ENCODE results near the gene IL27RA.

IL27RA gene

GRCh38 chr19:14089662-14090508 lies 58.3 kb downstream of the IL27RA start:
- Histone ChIP-seq H3K36me3 (peaks cover 11% of the 10 kb centered on the region), H3K4me1 (no peaks in the 10 kb centered on the region), H3K9me3 (peaks cover 6% of the 10 kb centered on the region), H3K27me3 (no peaks in the 10 kb centered on the region), H3K4me3 (ENCODE audit: low read depth, low read length) (peak overlapping the region; percentile 63)
- TF ChIP-seq CTCF (IDR thresholded peaks at IDR 0.05; ENCODE audit: low read depth, low read length): no peak
- peak; percentile 74 for DNase-seq

- no peak for TF ChIP-seq CTCF (IDR thresholded peaks at IDR 0.05; ENCODE audit: low read depth, low read length)
- H3K4me1 ChIP-seq: no peaks in the 10 kb centered on the region
- peaks cover 11% of the 10 kb centered on the region for H3K36me3 ChIP-seq
Observed at GRCh38 chr19:14090509-14091080, 59.0 kb downstream of the IL27RA start, which contains the start of gene SAMD1. SAMD1 (minus strand) TSS chr19:14090751.

GRCh38 chr19:14091081-14091812 lies 59.7 kb downstream of the IL27RA start:
- no peaks in the 10 kb centered on the region for H3K4me1 ChIP-seq
- TF ChIP-seq CTCF (IDR thresholded peaks at IDR 0.05; ENCODE audit: low read depth, low read length): peak; percentile 31
- peak; percentile 63 for DNase-seq
- no peaks in the 10 kb centered on the region for H3K27me3 ChIP-seq
- peaks cover 6% of the 10 kb centered on the region for H3K9me3 ChIP-seq
- peaks cover 11% of the 10 kb centered on the region for H3K36me3 ChIP-seq
- H3K4me3 ChIP-seq (ENCODE audit: low read depth, low read length): peak overlapping the region; percentile 69

More at GRCh38 chr19:14090509-14091080, 59.0 kb downstream of the IL27RA start, which contains the start of gene SAMD1:
- peak; percentile 92 for DNase-seq
- Histone ChIP-seq H3K4me3 (ENCODE audit: low read depth, low read length) (peak within 1 kb of the TSS; percentile 69), H3K9me3 (peaks cover 6% of the 10 kb centered on the region), H3K27me3 (no peaks in the 10 kb centered on the region)

GRCh38 chr19:14091813-14092462 lies 60.4 kb downstream of the IL27RA start:
- Histone ChIP-seq H3K9me3 (peaks cover 6% of the 10 kb centered on the region), H3K4me3 (ENCODE audit: low read depth, low read length) (peak overlapping the region; percentile 69), H3K36me3 (peaks cover 15% of the 10 kb centered on the region), H3K27me3 (no peaks in the 10 kb centered on the region), H3K4me1 (no peaks in the 10 kb centered on the region)
- no peak for DNase-seq
- no peak for TF ChIP-seq CTCF (IDR thresholded peaks at IDR 0.05; ENCODE audit: low read depth, low read length)

- H3K27me3 ChIP-seq: no peaks in the 10 kb centered on the region
- no peak overlapping the region for H3K4me3 ChIP-seq (ENCODE audit: low read depth, low read length)
- no peak for DNase-seq
- no peak for TF ChIP-seq CTCF (IDR thresholded peaks at IDR 0.05; ENCODE audit: low read depth, low read length)
- peaks cover 6% of the 10 kb centered on the region for H3K9me3 ChIP-seq
- H3K4me1 ChIP-seq: no peaks in the 10 kb centered on the region
- H3K36me3 ChIP-seq: peaks cover 19% of the 10 kb centered on the region
Observed at GRCh38 chr19:14093117-14093823, 61.7 kb downstream of the IL27RA start.

Measured in BE2C (cell line).